HEK293T (cell line): Measurements from ENCODE around the gene ALDH2.

Experiments
- BHLHE40 ChIP-seq: fragments of 450-650 bp; IDR thresholded peaks from 2 replicates; pipeline ENCODE4 v1.6.1; 2016; ENCODE audit warnings: mild to moderate bottlenecking, moderate library complexity, borderline replicate concordance
- TARDBP ChIP-seq: fragments of 450-650 bp; IDR thresholded peaks from 2 replicates; pipeline ENCODE4 v1.6.1; 2016
- ZNF384 ChIP-seq: fragments of 450-650 bp; IDR thresholded peaks from 2 replicates; pipeline ENCODE4 v1.6.1; 2016

GRCh38 chr12:111747333-111747732 lies 19.4 kb upstream of the ALDH2 start:
- TF ChIP-seq TARDBP (no peak), BHLHE40 (no peak), ZNF384 (no peak)
